Stimulated activated CD8-positive, alpha-beta memory T cell treated with anti-CD3 and anti-CD28 coated beads, Interleukin-15, amount 100 ng/mL, for 24 hours (primary cell): ENCODE measurements around the gene RXFP3.
"Not testable (repeated sequence)": the region's sequence is repeated elsewhere in the genome, so short reads cannot be mapped to it uniquely, and the experiment has no call there.

Source experiments
- DNase-seq: peaks from one replicate; pipeline ENCODE4 v3.0.0-alpha.2; 2020; ENCODE audit warnings: low read depth

Gene RXFP3

DNA sequence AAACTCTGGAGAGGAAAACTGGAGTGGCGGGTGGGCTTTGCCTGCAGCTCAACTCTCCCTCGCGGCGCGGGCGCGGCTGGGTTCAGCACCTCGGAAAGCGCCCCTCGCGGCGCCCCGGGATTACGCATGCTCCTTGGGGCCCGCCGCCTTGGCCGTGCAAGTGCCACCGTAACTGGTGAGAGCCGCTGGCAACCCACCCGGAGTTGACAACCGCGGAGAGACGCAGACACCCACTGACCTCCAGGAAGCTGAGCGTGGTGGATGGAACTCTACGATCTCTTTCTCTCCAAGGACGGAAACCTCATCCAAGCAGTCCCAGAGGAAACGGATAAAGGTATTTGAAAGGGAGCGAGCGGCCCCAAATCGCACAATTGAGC lies 194 bp upstream of the RXFP3 start:
- peak; percentile 26 for DNase-seq

DNA sequence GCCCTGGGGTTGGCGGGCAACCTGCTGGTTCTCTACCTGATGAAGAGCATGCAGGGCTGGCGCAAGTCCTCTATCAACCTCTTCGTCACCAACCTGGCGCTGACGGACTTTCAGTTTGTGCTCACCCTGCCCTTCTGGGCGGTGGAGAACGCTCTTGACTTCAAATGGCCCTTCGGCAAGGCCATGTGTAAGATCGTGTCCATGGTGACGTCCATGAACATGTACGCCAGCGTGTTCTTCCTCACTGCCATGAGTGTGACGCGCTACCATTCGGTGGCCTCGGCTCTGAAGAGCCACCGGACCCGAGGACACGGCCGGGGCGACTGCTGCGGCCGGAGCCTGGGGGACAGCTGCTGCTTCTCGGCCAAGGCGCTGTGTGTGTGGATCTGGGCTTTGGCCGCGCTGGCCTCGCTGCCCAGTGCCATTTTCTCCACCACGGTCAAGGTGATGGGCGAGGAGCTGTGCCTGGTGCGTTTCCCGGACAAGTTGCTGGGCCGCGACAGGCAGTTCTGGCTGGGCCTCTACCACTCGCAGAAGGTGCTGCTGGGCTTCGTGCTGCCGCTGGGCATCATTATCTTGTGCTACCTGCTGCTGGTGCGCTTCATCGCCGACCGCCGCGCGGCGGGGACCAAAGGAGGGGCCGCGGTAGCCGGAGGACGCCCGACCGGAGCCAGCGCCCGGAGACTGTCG lies 976 bp downstream of the RXFP3 start:
- DNase-seq: no peak

DNA sequence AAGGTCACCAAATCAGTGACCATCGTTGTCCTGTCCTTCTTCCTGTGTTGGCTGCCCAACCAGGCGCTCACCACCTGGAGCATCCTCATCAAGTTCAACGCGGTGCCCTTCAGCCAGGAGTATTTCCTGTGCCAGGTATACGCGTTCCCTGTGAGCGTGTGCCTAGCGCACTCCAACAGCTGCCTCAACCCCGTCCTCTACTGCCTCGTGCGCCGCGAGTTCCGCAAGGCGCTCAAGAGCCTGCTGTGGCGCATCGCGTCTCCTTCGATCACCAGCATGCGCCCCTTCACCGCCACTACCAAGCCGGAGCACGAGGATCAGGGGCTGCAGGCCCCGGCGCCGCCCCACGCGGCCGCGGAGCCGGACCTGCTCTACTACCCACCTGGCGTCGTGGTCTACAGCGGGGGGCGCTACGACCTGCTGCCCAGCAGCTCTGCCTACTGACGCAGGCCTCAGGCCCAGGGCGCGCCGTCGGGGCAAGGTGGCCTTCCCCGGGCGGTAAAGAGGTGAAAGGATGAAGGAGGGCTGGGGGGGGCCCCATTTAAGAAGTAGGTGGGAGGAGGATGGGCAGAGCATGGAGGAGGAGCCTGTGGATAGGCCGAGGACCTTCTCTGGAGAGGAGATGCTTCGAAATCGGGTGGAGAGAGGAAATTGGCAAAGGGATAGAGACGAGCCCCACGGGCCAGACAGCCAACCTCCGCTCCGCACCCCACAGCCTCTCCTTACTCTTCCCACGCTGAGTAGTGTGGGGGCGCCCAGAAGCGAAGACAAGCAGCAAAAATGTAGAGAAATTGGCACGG lies 1.7 kb downstream of the RXFP3 start:
- no peak for DNase-seq

DNA sequence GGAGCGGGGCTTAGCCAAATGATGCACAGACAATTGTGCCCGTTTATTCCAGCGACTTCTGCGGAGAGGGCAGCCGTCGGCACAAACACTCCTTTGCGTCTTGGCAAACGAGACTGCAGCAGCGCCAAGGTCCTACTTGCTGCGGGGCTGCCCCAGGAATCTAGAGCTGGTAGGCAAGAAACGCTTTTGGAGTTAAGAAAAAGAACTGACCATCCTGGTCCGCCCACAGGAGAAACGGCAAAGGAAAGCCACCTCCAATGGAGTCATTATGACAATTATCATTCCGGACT lies 2.3 kb downstream of the RXFP3 start:
- DNase-seq: no peak

DNA sequence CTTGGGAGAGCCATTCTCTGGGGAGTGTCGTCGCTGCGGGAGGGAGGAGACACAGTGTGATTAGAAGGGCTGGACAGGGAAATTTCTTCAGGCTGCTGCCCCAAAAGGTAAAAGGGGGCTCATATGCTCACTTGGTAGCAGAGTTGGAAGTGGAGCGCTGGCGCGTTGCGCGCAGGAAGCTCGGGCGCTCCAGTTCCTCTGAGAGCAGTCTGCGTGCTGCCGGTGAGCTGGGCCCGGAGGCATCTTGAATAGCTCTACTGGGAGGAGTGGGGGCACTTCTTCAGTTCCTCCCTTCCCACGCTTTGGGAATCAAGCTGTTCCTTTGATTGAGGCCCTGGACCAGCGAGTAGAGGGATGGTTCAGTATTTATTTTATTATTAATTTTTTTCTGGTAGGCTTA lies 2.7 kb downstream of the RXFP3 start:
- no peak for DNase-seq

DNA sequence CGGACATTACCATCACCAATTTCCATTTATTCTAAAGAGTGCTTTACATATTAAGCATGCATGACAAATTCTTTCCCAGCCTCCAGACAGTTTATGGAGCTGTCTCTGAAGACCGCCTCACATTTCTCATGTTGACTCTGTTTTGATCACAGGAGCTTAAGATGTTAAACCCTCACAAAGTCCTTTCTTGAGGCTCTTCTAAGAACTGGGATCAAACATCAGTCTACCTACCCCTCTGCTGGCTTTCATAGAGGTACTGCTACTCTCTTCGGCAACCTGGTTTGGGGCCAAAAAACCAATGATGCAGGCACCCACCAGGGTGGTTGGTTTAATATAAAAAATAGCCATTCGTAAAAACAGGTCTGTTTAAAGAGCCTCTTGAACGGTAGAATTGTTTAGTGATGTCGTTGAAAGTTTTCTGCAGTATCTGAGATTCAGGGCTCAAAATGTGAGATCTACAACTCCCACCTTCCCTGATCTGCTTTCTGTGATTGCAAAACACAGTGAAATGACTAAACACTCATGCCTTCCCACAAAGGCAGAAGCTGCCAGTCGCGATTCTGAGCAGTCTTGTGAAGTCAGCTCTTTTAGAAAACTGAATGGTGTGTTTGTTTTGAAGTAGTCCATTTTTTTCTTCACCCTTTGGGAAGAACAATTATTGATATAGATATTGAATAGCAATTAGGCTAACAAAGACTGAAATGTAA lies 3.5 kb downstream of the RXFP3 start:
- no peak for DNase-seq

DNA sequence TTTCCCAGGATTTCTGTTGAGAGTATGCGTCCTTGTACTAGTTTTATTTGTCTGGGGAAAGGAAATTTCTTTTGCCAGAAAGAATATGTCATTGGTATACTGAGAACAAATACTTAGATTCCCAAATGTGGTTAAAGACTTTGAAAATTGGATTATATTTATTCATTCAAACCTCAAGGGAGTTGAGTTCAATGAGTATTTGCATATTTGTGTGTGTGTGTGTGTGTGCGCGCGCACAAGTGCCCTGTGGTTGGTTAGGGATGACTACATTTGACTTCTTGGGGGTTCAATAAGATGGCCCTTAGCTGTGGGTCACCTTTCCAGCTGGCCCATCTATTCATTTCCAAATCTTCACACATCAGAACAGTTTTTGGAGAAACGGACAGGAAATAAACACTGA lies 4.9 kb downstream of the RXFP3 start:
- no peak for DNase-seq

DNA sequence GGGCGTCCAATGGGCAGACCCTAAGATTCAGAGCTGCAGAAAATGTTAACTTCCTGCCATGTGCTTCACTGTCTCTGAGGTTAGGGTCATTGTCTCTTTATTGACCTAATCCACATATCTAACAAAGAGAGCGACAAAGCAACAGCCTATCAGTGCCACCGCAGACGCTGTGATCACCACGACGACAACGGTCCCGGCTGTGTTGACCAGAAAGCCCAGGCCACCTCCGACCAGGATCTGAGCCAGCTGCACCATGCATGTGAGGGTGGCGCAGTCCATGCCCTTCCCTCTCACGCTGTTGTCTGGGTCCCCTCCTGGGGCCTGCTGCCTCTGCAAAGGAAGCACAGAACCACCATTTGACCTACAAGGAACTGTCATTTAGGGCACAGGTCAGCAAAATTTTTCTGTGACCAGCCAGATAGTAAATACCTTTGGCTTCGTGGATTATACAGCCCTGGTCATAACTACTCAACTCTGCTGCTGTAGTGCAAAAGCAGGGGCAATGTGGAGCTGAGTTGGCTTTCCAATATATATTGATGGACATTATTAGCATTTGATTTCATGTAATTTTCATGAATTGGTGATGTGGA lies 8.5 kb downstream of the RXFP3 start:
- no peak for DNase-seq

DNA sequence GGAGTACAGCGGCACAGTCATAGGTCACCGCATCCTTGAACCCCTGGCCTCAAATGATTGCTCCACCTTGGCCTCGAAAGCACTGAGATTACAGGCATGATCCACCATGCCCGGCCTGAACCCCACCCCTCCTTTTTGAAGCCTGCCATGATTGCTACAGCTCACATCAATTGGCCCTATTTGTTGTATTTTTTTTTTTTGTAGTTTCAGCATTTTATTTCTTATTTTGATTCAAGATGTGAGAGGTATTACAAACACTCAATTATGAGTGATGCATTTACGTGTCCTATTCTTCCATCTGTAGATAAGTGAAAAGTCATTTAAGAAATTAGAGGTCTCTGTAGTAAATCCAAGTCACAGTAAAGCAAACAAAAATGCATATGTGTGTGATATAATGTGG lies 16.0 kb downstream of the RXFP3 start:
- not testable (repeated sequence) for DNase-seq

DNA sequence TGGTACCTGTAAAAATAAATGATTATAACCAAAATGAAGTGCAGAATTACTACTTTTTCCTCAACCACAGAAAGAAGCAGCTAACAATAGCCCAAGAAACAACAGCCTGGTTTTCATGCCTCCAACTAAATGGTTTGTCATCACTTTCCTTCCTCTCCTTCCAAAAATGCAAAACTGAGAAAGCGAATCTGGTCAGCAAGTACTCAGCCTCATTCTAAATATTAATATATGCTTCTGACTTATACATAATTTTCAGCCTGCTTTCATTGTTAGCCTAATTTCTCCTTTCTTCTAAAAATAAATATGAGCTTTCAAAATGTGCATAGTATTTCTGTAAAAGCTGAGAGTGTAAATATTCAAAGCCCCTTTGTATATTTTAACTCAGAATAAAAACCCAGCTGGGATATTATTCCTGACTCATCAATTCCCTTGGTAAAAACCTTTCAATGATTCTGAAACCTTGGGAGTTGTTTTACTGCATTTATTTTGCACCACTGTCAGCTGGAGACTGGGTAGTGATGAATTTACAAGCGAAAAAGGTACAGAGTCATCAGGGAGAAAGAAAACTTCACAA lies 21.5 kb downstream of the RXFP3 start:
- DNase-seq: no peak

DNA sequence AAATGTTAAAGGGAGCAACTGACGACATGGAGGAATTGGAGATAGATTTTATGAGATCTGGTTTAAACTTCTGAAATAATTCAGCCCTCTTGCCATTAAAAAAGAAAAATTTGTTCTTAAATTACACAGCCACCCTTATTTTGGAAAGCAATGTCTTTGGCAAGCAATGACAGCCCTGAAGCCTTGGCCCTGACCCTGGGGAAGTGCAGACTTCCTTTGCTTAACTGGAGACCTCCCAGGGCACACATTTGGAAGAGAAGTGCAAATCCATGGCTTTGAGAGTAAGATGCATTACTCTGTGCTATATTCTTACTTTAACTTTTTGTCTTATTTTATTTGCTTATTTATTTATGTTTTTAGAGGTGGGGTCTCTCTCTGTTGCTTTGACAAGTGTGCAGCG lies 22.0 kb downstream of the RXFP3 start:
- DNase-seq: no peak

DNA sequence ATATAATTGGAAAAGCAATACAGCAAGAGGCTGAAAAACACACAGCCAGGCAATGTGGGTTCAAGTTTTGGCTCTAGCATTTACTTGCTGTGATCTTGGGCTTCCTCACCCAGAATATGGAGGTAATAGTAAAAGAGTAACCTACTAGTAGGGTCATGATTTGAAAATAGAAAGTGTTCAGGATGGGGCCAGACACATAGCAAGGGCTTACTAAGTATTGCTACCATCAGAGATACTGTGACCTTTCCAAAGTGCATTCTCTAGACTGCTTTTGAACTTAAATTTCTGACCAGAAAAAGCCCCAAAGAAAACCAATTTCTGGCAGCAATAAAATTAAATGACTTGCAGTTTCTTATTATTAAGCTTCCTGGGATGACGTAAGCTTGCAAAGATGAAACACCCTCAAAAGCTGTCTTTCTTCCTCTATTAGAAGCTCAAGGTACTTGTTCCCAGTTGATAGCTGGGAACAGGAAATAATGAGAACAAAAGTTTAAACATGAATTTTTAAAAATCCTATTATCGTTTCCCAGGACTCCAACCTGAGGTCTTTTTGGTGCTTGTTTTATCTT lies 28.0 kb downstream of the RXFP3 start:
- no peak for DNase-seq

DNA sequence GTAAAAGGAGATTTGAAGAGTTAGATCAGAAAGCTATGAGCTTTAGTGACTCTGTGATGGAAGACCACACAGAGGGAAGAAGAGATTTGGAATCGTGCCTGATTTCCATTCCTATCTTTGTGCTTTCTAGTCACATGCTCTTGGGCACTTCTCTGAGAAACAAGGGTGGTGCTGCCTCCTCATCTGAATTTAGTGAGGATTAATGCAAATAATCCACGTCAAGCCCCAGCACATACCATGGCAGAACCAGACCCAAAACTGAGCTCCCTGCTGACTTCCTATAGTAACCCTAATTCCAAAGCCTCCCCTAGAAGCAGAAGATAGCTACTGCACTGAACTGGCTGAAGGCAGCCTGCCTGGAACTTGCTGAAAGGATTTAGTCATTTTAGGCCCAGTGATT lies 30.6 kb downstream of the RXFP3 start:
- no peak for DNase-seq

DNA sequence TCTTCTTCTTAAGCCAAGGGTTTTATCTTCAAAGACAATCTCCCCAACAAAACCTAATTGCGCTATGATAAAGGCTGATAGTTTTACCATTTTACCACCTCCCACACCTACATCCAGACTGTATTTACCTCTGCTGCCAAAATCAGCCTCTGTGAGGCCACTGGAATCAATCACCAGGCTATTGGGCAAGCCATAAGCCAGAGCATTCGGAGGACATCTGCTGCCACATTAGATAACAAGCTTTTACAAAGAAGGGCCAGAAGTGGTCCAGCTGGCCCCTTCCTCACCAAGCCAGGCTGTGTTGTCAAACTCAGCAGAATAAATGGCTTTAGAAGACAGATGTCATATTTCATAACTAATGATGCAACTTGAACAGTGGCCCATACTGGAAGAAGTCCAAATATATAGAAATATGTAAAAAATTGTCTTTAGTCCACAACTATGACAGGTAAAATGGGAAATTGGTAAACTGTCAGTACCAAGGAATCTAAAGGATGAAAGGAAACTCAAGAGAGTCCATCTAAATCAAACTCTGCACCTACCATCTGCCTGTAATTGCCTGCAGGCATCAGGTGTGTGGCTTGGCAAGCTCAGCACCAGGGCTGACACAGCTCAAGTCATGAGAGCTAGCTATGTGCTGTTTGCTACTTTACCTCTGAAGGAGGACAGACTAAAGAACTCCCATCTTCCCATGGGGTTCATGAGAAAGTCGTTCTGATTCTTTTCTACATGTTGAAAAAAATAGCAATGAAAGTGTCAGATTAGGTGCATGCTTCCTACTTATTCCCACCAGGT lies 32.2 kb downstream of the RXFP3 start:
- DNase-seq: no peak

DNA sequence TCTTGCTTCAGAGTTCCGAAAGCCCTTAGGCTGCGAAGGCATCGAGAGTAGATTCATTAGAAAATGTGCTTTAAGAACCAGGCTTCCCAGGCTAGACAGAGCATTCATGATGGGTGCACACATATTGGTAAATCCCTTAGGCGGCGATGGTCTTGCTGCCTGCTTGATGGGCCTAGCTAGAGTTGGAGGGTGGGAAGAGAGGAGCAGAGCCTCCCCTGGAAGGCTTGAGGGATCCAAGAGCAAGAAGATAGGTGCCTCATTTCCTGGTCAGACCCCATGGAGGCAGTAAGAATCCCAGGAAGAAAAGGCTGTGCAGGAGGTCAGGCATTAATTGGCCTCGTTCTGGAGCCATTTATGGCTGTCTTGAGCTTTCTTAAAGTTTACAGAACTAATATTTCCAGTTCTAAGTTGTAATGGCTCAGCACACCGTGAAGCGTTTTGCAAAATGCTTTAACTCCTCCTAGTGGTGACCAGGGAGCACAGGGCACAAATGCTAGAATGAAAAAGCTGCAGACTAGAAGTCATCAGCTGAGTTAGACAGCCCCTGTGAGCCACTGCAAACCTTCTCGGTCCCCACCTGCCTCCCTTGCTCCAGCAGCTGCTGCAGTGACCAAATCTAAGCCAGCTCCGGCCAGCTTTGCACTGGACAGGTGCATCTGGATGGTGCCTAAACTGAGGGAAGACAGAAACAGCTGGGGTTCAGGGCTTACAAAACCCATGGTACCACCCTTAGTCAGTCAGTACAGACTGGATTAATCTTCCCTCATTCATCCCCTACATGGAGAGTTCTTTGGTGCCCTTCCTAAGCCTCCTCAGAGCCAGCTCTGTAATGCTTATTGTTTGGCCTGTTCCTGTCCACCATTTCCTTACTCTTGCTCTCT lies 33.6 kb downstream of the RXFP3 start:
- DNase-seq: no peak

DNA sequence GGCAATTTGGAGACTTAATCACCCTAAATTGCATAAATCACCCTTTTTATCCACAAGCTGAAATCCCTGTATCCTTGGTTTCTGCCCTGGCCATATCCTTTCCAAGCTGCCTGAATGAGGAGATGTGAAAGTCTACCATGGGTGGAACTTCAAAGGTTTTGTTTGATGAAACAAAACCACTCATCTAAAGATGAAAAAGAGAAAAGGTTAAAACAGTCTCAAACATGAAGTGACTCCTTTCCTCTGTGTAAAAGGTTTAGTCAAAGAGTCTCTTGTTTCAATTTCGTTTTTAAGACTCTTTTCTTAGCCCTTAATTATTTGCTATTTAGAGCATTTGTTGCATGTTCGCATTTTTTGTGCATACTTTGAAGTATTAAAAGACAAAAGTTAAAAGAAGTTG lies 37.1 kb downstream of the RXFP3 start:
- no peak for DNase-seq

DNA sequence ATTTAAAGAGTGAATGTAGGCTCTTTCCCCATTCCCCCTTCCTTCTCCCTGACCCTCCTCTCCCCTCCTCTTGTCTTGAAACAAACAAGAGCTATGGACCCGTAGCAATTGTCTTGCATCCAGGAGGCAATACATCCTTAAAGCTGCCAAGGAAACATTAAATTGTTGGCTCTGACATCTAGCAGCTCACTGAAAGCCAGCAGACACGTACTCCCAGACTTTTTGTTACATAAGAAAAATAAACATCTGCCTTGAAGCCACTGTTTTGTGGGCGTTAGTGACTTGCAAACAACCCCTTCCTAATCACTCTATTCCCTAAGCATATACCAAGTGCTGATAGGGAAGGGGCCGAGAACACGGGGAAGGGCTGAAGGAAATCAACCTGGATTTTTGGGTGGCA lies 39.7 kb downstream of the RXFP3 start:
- no peak for DNase-seq

DNA sequence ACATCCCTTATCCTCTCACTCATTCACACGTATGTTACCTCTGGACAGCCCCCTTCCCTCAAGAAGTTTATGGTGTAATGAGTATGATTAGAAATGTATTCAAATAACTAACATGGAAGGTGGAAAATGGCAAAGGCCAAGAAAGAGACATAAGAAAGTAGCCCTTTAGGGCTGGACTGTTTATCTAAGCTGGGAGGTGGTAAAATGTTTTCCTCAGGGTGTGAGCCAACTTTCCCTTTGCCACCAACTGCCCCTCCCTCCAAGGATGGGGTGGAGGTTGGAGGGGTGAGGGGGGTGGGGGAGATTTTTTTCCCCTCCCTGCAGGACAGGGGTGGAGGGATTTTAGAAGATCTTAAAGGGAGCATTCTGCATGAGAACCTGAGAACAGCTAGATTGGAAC lies 40.1 kb downstream of the RXFP3 start:
- DNase-seq: no peak

DNA sequence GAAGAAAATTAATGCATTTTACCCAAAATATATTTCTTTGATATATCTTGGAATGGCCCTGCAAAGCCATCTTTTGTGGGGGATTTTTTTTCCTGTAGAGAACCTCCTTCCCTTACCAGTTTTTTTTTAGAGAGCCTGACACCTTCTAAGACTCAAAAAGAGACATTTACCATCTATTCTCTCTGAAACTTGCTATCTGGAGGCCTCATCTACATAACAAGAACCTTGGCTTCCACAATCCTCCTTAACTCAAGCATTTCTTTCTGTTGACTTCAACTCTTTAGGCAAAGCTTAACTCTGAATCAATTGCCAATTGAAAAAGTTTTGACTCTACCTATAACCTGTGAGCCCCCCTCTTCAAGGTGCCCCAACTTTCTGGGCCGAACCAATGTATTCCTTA lies 42.1 kb downstream of the RXFP3 start:
- no peak for DNase-seq

DNA sequence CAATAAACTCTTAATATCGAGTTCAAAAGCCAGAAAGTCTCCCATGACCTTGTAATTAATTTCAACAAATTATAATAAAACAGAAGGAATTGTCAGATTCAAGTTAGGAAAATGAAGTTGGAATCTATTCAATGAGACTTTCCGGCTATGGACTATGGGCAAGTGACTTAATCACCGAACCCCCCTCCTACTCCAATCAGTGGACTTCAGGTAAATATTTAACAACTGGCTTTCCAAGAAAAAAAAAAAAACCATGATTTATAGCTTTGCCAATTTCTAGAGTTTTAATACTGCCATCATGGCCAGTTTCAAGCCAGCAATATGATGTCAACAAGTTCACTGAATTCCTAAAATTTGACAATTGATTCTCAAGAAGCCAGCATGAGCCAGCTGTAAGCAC lies 43.8 kb downstream of the RXFP3 start:
- no peak for DNase-seq
